ENCODE measurements around the gene HOXA4. TPM values are rescaled to one million over a fixed set of nuclear protein-coding genes. Genes with fewer than 3 reads are reported as not detected.

The HOXA4 gene
- total and polyA plus RNA-seq, 11 donors: 0.23 to 2.6 (median 0.82) TPM; not detected in 1

DNA sequence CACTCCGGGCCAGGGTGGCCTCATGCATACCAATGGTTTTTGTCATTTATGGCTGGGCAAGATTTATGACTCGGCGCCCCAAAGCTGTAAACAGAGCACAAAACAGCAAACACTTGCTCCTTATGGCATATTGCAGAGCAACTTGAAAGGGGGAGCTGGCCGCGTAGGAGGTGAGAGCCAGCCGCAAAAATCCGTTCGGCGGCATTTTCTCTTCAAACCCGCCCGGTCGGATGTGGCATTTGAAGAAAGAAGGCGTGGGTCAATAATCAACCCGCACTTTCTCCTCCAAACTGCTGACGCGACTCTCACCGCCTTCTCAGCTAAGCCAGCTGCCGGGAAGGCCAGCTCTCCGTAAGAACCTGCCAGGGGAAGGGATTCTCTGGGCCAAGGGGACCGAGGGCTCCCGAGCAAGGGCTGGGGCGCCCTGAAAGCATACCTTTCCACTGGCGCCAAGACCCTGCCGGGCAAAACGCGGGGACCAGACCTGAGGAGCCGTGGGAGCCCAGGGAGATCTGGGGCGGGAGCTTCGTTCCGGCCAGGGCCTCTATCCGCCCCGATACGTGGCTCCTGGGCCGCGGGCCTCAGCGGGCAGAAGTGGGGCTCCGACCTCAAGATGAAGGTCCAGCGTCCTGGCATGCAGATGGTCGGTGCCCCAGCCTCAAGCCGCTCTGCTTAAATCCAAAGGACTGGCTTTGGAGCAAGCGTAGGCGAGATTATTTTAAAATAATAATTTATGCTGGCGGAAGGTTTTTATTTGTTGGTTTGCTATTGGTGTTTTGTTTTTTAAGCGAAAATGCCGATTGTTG is 15.1 kb downstream of the HOXA4 start:
- Histone ChIP-seq H3K4me3 (peak overlapping the region in 11 of 12 donors; percentile 3 to 51 (median 25)), H3K4me1 (peaks cover 0 to 26% (median 4%) of the 10 kb centered on the region in 12 donors), H3K36me3 (no peaks in the 10 kb centered on the region), H3K27me3 (peaks cover 48 to 99% (median 84%) of the 10 kb centered on the region in 9 donors), H3K9me3 (no peaks in the 10 kb centered on the region), H3K27ac (peak overlapping the region in 9 of 12 donors; percentile 31 to 93 (median 62))
- no peak for ATAC-seq
- WGBS, 4 donors: 16 to 28% (median 18%) methylated on average over 25 to 45 of the region's 45 CpGs
- intact Hi-C loops (cut with DNase I): no loop called here
- no peak for DNase-seq
- TF ChIP-seq, protein P1, sequence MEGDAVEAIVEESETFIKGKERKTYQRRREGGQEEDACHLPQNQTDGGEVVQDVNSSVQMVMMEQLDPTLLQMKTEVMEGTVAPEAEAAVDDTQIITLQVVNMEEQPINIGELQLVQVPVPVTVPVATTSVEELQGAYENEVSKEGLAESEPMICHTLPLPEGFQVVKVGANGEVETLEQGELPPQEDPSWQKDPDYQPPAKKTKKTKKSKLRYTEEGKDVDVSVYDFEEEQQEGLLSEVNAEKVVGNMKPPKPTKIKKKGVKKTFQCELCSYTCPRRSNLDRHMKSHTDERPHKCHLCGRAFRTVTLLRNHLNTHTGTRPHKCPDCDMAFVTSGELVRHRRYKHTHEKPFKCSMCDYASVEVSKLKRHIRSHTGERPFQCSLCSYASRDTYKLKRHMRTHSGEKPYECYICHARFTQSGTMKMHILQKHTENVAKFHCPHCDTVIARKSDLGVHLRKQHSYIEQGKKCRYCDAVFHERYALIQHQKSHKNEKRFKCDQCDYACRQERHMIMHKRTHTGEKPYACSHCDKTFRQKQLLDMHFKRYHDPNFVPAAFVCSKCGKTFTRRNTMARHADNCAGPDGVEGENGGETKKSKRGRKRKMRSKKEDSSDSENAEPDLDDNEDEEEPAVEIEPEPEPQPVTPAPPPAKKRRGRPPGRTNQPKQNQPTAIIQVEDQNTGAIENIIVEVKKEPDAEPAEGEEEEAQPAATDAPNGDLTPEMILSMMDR (IDR thresholded peaks at IDR 0.05): no peak
- no peak for TF ChIP-seq POLR2A (IDR thresholded peaks at IDR 0.05)

DNA sequence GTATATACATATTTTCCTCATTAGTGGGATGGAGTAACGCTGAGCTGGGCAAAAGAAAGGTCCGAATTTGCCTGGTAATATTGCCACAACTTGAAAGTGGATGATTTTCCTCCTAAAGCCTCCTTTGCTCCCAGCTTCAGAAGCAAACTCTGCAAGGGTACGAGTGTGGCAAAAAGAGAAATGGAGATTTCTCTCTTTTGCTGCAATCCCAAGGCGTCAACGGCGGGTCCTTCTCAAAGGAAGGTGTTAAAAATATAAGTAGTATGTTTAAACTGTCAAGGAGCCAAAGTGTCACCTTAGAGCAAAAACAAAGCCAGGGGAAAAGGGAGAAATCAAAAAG is 15.7 kb downstream of the HOXA4 start:
- Histone ChIP-seq H3K27me3 (peaks cover 51 to 99% (median 87%) of the 10 kb centered on the region in 9 donors), H3K27ac (peak overlapping the region in 5 of 12 donors; percentile 37 to 93 (median 79)), H3K36me3 (no peaks in the 10 kb centered on the region), H3K4me3 (peak overlapping the region in 7 of 12 donors; percentile 22 to 51 (median 30)), H3K9me3 (no peaks in the 10 kb centered on the region), H3K4me1 (peaks cover 0 to 29% (median 4%) of the 10 kb centered on the region in 12 donors)
- WGBS, 4 donors: 16 to 24% (median 19%) methylated on average over 6 of the region's 6 CpGs
- ATAC-seq: no peak
- no peak for TF ChIP-seq POLR2A (IDR thresholded peaks at IDR 0.05)
- TF ChIP-seq, protein P1 (IDR thresholded peaks at IDR 0.05): no peak
- DNase-seq: no peak
- intact Hi-C loops (cut with DNase I): no loop called here

DNA sequence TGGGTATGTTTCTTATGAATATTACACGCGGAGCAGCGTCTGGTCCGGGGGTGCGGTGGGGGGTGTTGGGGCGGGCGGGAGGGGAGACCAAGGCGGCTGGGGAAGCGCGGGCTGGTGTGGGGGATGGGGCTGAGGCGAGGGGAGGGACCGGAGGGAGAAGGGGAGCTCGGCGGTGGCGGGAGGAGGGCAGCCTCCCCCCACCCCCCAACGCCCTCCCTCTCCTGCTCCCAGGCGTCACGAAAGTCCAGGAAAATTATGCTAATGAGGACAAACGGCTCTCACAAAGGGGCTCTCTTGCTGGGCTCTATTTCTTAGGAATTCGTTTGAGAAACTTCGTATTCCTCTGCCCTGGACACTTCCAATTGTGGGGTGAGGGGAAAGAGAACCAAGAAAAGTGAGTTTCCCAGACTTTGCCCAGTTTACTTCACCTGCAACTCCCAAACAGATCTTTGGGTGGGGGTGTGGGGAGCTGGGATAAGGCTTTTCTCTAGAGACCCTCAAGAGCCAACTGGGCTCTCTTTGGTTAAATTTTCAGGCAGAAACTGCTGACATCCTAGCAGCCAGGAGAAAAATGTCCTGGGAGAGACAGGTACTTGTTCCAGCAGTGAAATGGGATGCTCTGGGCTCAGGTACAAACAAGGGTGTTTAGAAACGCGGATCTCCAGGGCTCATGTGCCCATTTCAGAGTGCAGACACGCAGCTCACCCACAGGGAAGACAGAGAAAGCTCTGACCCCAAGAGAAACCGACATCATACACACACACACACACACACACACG is 16.4 kb downstream of the HOXA4 start:
- no peak for ATAC-seq
- 8 to 26% (median 16%) methylated on average over 15 to 26 of the region's 26 CpGs for WGBS, 4 donors
- no peak for DNase-seq
- no peaks in the 10 kb centered on the region for H3K9me3 ChIP-seq
- intact Hi-C loops (cut with DNase I): no loop called here
- H3K4me1 ChIP-seq: peaks cover 0 to 29% (median 4%) of the 10 kb centered on the region in 12 donors
- peak overlapping the region in 8 of 12 donors; percentile 52 to 93 (median 74) for H3K27ac ChIP-seq
- H3K4me3 ChIP-seq: peak overlapping the region in 11 of 12 donors; percentile 17 to 61 (median 42)
- peaks cover 54 to 99% (median 87%) of the 10 kb centered on the region in 9 donors for H3K27me3 ChIP-seq
- TF ChIP-seq POLR2A (IDR thresholded peaks at IDR 0.05): no peak
- TF ChIP-seq, protein P1 (IDR thresholded peaks at IDR 0.05): no peak
- no peaks in the 10 kb centered on the region for H3K36me3 ChIP-seq
